PC-3 (cell line): ENCODE measurements around the gene BCAP29.

Experiments
- EZH2 ChIP-seq: fragments of 300-600 bp; sonication (generic); IDR thresholded peaks from one replicate; pipeline ENCODE4 v1.6.1; 2017; ENCODE audit warnings: antibody characterized with exemption, mild to moderate bottlenecking, low read length; ENCODE audit not compliant: unreplicated experiment
- TF ChIP-seq, protein P1 (sequence below): fragments of 300-600 bp; sonication (generic); conservative IDR thresholded peaks from 2 replicates; pipeline ENCODE4 v1.5.1; 2017; ENCODE audit warnings: antibody characterized with exemption, low read depth, mild to moderate bottlenecking, low read length

DNA sequence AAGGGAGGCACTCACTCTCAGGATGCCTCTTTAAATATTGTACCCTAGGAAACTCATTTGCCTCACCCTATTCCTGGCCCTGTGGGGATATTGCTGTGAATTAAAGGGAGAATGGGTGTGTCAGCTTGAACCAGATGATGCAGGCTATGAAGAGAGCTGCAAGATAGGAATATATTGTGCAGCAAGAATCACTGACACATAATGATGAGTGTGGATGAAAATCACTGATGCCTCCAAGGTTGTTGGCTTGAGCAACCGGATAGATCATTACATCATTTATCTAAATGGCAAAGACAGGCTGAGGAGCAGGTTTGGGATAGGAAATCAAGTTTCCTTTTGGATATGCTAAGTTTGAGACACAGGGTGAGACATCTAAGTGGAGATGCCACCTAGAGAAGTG is 86.7 kb downstream of the BCAP29 start:
- TF ChIP-seq, protein P1, sequence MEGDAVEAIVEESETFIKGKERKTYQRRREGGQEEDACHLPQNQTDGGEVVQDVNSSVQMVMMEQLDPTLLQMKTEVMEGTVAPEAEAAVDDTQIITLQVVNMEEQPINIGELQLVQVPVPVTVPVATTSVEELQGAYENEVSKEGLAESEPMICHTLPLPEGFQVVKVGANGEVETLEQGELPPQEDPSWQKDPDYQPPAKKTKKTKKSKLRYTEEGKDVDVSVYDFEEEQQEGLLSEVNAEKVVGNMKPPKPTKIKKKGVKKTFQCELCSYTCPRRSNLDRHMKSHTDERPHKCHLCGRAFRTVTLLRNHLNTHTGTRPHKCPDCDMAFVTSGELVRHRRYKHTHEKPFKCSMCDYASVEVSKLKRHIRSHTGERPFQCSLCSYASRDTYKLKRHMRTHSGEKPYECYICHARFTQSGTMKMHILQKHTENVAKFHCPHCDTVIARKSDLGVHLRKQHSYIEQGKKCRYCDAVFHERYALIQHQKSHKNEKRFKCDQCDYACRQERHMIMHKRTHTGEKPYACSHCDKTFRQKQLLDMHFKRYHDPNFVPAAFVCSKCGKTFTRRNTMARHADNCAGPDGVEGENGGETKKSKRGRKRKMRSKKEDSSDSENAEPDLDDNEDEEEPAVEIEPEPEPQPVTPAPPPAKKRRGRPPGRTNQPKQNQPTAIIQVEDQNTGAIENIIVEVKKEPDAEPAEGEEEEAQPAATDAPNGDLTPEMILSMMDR, result no peak
- no peak for TF ChIP-seq EZH2
